HG03159 (cell line): ENCODE measurements around the gene BCDIN3D.
"Not testable (repeated sequence)": the region's sequence is repeated elsewhere in the genome, so short reads cannot be mapped to it uniquely, and the experiment has no call there.

Experiments used
- ATAC-seq: cut with Tn5 transposase; IDR thresholded peaks from one replicate; pipeline ENCODE4 v1.9.1; 2021; ENCODE audit warnings: mild to moderate bottlenecking, moderate library complexity; ENCODE audit not compliant: unreplicated experiment

BCDIN3D gene

DNA sequence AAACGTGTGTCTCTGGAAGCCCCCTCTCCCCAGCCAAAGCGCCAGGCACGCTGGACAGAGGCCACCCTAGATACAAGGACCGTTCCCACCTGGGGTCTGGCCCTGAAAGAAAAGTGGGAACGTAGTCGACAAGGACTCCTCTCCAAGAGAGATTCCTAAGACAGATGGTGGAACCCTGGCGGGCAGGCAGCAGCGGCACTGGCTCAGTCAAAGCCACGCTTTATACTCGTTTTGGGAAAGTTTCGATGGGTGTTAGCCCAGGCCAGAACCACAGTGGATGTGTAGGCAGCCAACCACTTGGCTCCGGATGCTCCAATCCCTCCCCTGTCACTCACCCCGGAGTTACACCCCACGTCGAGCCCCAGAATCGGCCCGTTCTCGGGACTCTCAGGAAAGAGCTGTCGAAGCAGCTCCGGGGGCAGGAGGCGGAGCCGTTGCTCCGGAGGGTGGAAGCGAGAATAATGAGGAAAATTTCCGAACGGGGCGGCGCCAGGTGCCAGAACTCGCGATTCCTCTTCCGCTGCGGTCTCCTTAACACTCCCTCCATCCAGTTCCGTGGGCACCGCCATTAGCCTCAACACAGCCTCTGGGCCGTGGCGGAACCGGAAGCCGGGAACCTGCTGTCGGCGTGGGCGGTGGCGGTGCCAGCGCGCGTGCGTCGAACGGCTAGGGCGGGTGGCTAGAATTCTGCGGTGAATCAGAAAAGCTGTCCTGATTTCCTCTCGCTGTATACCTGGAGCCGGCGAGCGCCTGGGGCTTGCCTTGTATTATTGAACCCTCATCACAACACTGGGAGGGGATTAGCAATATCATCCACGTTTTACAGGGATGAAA, at the start of gene BCDIN3D:
Gene BCDIN3D, minus strand, starts transcription at position 588 of the 834 bp plus-strand sequence. Its CDS starts 19 bp downstream, at position 569.
- ATAC-seq = peak; percentile 88

- no peak for ATAC-seq
These were observed 49.3 kb upstream of the BCDIN3D start for GRCh38 chr12:49892084-49892731.

- no peak for ATAC-seq
These were observed 48.6 kb upstream of the BCDIN3D start for GRCh38 chr12:49891476-49891875.

DNA sequence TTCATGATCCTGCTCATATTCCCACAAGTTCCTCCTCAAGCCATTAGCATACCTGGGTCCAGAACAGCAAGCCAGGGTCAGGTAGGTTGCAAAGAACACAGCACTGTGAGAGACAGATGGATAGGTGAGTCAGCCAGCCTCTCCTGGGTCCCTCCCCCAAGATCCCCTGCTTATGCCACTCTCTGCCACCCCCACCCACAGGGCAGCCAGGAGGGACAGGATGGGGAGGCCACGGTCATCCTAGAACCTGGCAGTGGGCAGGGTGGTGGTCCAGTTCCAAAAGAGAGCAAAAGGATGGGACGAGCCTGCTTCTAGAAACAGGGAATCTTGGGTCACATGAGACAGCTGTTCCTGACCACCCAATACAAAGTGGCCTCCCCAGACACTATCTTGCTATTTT, 48.1 kb upstream of the BCDIN3D start:
- ATAC-seq = no peak

- ATAC-seq = no peak
These were observed 47.2 kb upstream of the BCDIN3D start for GRCh38 chr12:49890096-49890461.

DNA sequence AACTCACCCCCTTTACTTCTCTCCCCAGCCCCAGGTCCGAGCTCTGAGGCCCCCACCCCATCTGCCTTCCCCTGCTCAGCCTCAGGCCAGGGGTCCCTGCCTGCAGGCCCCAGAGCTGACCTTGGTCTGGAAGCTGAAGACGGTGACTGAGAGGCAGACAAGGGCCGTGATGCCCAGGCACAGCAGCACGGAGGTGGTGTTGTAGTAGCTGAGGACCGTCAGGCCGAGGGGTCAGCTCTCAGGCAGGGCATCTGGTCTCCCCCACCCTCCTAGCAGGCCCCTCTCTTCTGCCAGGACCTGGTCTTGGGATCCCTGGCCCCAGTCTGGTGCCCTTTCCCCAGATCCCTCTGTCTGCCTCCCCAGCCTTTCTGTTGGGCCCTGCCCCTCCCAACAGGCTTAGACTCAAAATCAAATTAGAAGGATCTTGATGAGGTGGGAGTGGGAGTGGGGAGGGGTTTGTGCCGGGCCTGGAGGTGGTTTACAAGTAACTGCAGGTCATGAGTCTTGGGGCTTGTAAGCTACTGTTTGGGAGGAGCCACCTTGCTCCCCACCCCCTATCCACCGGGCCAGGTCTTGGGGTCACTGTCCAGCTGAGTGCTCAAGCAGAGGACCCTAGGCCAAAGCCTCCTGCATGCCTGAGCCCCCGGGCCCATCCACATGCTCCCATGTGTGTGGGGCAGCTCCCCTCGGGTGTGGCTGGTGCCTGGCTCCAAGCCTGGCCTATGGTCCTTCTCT, 46.6 kb upstream of the BCDIN3D start:
- ATAC-seq = no peak

GRCh38 chr12:49888461-49889151, 45.7 kb upstream of the BCDIN3D start:
- no peak for ATAC-seq

DNA sequence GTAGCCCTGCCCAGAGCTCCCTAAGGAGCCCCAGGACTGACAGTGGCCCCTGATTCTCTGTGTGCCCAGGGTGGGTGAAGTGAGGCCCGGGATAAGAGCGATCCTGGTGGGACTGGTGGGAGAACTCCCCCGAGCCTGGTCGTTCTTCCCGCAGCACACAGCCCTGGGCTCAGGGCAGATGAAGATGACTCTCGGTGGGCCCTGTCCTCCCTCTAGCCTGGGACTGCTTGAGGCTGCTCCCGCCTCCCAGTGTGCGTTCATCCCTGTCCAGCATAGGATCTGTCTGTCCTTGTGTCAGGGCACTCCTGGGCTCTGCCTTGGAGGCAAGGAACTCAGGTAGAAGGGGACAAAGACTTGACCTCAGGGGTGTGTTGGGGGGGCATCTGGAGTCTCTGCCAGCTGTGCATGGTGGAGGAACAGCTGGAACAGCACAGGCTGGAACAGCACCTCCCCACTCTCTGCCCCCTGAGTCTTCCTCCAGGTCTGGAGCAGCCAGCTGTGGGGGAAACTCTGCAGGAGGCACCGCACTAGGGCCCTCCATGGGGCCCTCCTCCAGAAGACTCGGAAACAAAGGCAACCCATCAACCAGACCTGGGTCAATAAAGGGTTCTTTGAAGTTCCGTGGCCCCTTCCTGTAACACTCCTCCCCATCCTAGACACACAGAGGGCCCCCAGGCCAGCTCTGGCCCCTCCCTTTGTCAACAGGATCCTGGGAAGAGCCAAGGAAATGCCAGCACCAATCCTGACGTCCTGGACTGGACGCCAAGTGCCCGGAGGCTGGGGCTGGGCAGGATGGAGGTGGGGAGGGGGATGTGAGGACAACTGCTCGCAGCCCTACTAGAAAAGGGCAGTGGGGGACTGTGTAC, 44.9 kb upstream of the BCDIN3D start:
- no peak for ATAC-seq

GRCh38 chr12:49887091-49887490, 44.2 kb upstream of the BCDIN3D start:
- no peak for ATAC-seq

- no peak for ATAC-seq
These were observed 43.0 kb upstream of the BCDIN3D start for GRCh38 chr12:49885663-49886461.

DNA sequence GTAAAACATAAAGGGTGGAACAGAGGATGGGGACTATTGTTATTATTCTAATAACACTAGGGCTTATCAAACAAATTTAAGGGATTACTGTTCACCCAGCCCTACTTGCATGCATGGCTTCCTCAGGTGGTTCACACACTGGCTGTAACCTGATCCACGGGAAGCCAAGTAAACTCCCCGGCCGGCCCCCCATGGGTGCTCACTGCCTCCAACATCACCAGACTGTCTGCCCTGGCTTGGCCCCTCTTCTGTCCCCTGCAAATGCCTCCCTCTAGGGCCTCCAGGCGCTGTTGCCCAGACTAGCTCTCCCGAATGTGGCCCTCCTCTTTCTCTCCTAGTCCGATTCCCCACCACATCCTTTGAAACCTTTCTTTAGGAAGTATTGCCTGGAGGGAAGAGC, 42.2 kb upstream of the BCDIN3D start:
- no peak for ATAC-seq

DNA sequence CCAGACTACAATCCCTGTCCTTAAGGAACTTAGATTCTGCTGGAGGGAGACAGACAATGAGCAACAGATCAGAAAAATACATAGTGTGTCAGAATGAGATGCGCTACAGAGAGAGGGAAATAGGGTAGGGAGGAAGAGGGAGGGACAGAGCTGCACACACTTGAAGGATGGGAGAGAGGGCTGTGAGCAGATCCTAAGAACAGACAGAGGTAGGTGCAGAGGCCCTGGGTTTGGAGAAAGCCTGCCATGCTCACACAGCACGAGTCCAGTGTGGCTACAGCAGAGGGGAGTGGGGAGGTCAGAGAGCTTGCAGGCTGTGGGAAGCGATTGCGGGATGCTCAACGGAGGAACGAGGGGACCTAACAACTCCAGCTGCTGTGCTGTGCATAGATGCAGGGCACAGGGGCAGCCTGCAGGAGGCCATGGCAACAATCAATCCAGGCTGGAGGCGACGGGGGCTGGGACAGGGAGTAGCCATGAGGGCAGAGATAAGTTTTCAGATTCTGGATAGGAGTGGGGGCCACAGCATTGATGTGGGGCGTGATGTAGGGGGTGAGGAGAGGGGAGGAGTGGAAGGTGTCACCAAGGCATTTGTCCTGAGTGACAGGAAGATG, 40.1 kb upstream of the BCDIN3D start:
- no peak for ATAC-seq

GRCh38 chr12:49882248-49882850, 39.4 kb upstream of the BCDIN3D start:
- ATAC-seq = no peak

- no peak for ATAC-seq
These were observed 38.7 kb upstream of the BCDIN3D start for GRCh38 chr12:49881415-49882247.

DNA sequence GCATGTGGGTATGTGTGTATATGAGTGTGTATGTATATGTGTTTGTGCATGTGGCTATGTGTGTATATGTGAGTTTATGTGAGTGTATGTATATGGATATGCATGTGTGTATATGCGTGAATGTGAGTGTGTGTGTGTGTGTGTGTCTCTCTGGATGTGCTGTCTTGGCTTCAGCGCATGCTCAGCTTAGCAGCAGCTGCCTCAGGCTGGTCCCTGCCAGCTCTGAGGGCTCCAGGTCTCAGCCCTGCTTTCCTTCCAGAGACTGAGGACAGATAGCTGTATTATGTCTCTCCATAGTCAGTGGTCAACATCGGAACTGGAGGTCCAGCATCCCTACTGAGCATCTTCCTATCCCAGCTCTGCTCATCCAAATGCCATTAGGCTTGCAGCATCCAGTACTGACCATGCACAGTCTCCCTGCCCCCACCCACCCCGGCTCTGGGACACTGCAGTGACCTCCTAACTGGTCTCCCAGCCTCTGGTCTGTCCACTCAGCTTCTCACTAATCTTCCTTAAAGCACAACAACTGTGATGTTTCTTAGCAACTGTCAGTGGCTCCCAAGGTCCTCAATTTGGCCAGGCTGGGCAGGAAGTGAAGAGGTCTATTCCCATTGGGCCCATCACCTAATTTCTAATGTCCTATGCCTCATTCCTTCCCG, 38.0 kb upstream of the BCDIN3D start:
- ATAC-seq = no peak

DNA sequence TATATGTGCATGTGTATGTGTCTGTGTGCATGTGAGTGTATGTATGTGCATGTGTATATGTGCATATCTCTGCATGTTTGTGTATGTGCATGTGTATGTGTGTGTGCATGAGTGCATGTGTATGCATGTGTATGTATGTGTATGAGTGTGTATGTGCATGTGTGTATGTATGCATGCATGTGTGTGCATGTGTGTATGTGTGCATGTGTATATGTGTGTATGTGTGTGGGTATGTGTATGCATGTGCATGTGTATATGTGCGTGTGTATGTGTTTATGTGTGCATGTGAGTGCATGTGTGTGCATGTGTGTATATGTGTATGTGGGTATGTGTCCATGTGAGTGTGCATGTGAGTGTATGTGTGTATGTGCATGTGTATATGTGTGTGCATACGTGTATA, 36.2 kb upstream of the BCDIN3D start:
- not testable (repeated sequence) for ATAC-seq

DNA sequence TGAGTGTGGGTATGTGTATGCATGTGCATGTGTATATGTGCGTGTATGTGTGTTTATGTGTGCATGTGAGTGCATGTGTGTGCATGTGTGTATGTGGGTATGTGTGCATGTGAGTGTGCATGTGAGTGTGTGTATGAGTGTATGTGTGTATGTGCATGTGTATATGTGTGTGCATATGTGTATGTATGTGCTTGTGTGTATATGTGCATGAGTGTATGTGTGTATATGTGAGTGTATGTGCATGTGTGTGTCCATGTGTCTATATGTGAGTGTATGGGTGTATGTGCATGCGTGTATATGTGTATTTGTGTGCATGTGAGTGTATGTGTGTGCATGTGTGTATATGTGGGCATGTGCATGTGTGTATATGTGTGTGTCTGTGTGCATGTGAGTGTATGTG, 35.1 kb upstream of the BCDIN3D start:
- ATAC-seq = no peak
